Erythroblast (primary cell): ENCODE measurements around the gene MT1H.

ENCODE experiments used
- GATA1 ChIP-seq: IDR thresholded peaks from 2 replicates; pipeline ENCODE4 v1.6.1; 2011; ENCODE audit warnings: low read depth, mild to moderate bottlenecking, control low read depth, low read length, moderate library complexity
- POLR2A ChIP-seq: IDR thresholded peaks from 2 replicates; pipeline ENCODE4 v1.6.1; 2011; ENCODE audit warnings: mild to moderate bottlenecking, low read length

- TF ChIP-seq POLR2A (no peak), GATA1 (no peak)
Measured at GRCh38 chr16:56709443-56710040, 39.9 kb downstream of the MT1H start.
